GM19023 (cell line): Measurements from ENCODE around the gene BATF.

Experiments used
- ATAC-seq: cut with Tn5 transposase; IDR thresholded peaks from one replicate; pipeline ENCODE4 v1.9.1; 2021; ENCODE audit warnings: mild to moderate bottlenecking, moderate library complexity; ENCODE audit not compliant: unreplicated experiment

BATF gene

GRCh38 chr14:75499084-75499875 lies 23.0 kb upstream of the BATF start:
- peak; percentile 64 for ATAC-seq

- ATAC-seq: no peak
These were observed 21.2 kb upstream of the BATF start for GRCh38 chr14:75501080-75501479.

- ATAC-seq: no peak
These were observed 17.9 kb upstream of the BATF start for GRCh38 chr14:75504411-75504810.

- no peak for ATAC-seq
These were observed 15.3 kb upstream of the BATF start for GRCh38 chr14:75506930-75507329.

- no peak for ATAC-seq
These were observed 11.7 kb upstream of the BATF start for GRCh38 chr14:75510547-75510946.

- ATAC-seq: no peak
These were observed 11.1 kb upstream of the BATF start for GRCh38 chr14:75511201-75511600.

- ATAC-seq: peak; percentile 56
These were observed 8.2 kb upstream of the BATF start for GRCh38 chr14:75513911-75514672.

GRCh38 chr14:75514673-75515628 lies 7.3 kb upstream of the BATF start:
- peak; percentile 44 for ATAC-seq

GRCh38 chr14:75515629-75515996 lies 6.7 kb upstream of the BATF start:
- peak; percentile 30 for ATAC-seq

- no peak for ATAC-seq
These were observed 3.6 kb upstream of the BATF start for GRCh38 chr14:75518625-75519024.

- no peak for ATAC-seq
These were observed 2.9 kb upstream of the BATF start for GRCh38 chr14:75519394-75519793.

- no peak for ATAC-seq
These were observed 2.2 kb upstream of the BATF start for GRCh38 chr14:75519826-75520728.

GRCh38 chr14:75520852-75521251 lies 1.4 kb upstream of the BATF start:
- no peak for ATAC-seq

GRCh38 chr14:75521415-75522199 lies 662 bp upstream of the BATF start:
- peak; percentile 18 for ATAC-seq

- ATAC-seq: no peak
These were observed 682 bp downstream of the BATF start for GRCh38 chr14:75522983-75523318.

GRCh38 chr14:75523771-75524171 lies 1.5 kb downstream of the BATF start:
- ATAC-seq: no peak

GRCh38 chr14:75525969-75526368 lies 3.7 kb downstream of the BATF start:
- no peak for ATAC-seq

- ATAC-seq: no peak
These were observed 5.3 kb downstream of the BATF start for GRCh38 chr14:75527449-75528163.

GRCh38 chr14:75531256-75531655 lies 9.0 kb downstream of the BATF start:
- ATAC-seq: no peak
